K562 (cell line): Measurements from ENCODE around the gene SMIM29. TPM values are rescaled to one million over a fixed set of nuclear protein-coding genes. Genes with fewer than 3 reads are reported as not detected.
A peak's percentile ranks its signal among the peaks of the same experiment; 100 is the strongest.

Source experiments
- CHAMP1 ChIP-seq: fragments of 450-650 bp; IDR thresholded peaks from 2 replicates; pipeline ENCODE4 v1.6.1; 2016; ENCODE audit warnings: mild to moderate bottlenecking
- CTBP1 ChIP-seq: fragments of 450-650 bp; IDR thresholded peaks from 2 replicates; pipeline ENCODE4 v1.6.1; 2016; ENCODE audit warnings: borderline replicate concordance
- CXXC5 ChIP-seq: fragments of 250-450 bp; sonication (Bioruptor Pico); IDR thresholded peaks from 2 replicates; pipeline ENCODE4 v1.8.0; 2022; ENCODE audit warnings: inconsistent platforms, mild to moderate bottlenecking, moderate library complexity
- E2F3 ChIP-seq: fragments of 250-450 bp; sonication (Bioruptor Pico); IDR thresholded peaks from 2 replicates; pipeline ENCODE4 v1.4.0; 2020; ENCODE audit warnings: mild to moderate bottlenecking
- ETV6 ChIP-seq, 3 experiments: fragments of 150-350 bp in 1 of 3; sonication (generic) in 1 of 3; formaldehyde crosslinking in 1 of 3; IDR thresholded peaks; 2 replicates each; pipeline versions ENCODE4 v1.6.1 to v1.8.0; 2014 to 2022; ENCODE audit warnings: borderline replicate concordance in 2 of 3, low read depth in 2 of 3, antibody characterized with exemption in 1 of 3, low read length in 1 of 3, mild to moderate bottlenecking in 1 of 3, missing genetic modification reagents in 1 of 3
- FOXK2 ChIP-seq, 2 experiments: fragments of 450-650 bp; IDR thresholded peaks in 1 of 2; conservative IDR thresholded peaks in 1 of 2; 2 replicates each; pipeline ENCODE4 v1.6.1; 2016; ENCODE audit warnings: low read depth in 2 of 2, mild to moderate bottlenecking in 1 of 2
- ZBTB40 ChIP-seq, 2 experiments: fragments of 450-650 bp in 1 of 2; sonication (generic) in 1 of 2; formaldehyde crosslinking in 1 of 2; IDR thresholded peaks; 2 replicates each; pipeline versions ENCODE4 v1.7.1 to v1.9.0; 2016 to 2022; ENCODE audit warnings: inconsistent platforms in 1 of 2, mild to moderate bottlenecking in 1 of 2, missing genetic modification reagents in 1 of 2
- ZNF280B ChIP-seq: fragments of 250-450 bp; sonication (Bioruptor Pico); IDR thresholded peaks from 2 replicates; pipeline ENCODE4 v1.5.1; 2021; ENCODE audit warnings: mild to moderate bottlenecking
- ZNF41 ChIP-seq: fragments of 250-450 bp; sonication (Bioruptor Pico); conservative IDR thresholded peaks from 2 replicates; pipeline ENCODE4 v1.4.0; 2020; ENCODE audit warnings: mild to moderate bottlenecking
- ZNF778 ChIP-seq: fragments of 450-650 bp; formaldehyde crosslinking; IDR thresholded peaks from 2 replicates; pipeline ENCODE4 v1.4.0; 2020; ENCODE audit warnings: mild to moderate bottlenecking, moderate library complexity
- polyA plus RNA-seq, 8 experiments: library from polyadenylated mRNA; depleted of rRNA in 4 of 8; stranded (reverse) in 5 of 8; unstranded in 3 of 8; fragments of >200 nt; fragmentation: Nextera tagmentation in 2 of 8; fragmentation: Illumina TruSeq in 1 of 8; extraction: Ambion mirVana in 2 of 8; extraction: Trizol in 1 of 8; gene quantifications; 2 replicates each; pipeline versions ENCODE4 v1.2.1 to v1.2.3, GENCODE V29; 2011 to 2014; ENCODE audit warnings: inconsistent platforms in 1 of 8, missing spikeins in 1 of 8
- total RNA-seq, 7 experiments: library from RNA; depleted of rRNA in 6 of 7; stranded (reverse); fragments of >200 nt in 6 of 7; fragmentation: Illumina TruSeq in 2 of 7; extraction: Trizol in 2 of 7; gene quantifications; 2 replicates each; pipeline versions ENCODE4 v1.2.1 to v1.2.3, GENCODE V29; 2011 to 2021; ENCODE audit warnings: low replicate concordance in 1 of 7

SMIM29 gene
- total and polyA plus RNA-seq, 9 of the 15 experiments (the other 6 are each of a cell fraction or from before 2014, with no cell fraction given) = 6.5 to 36.7 (median 20.9) TPM

- TF ChIP-seq ZBTB40 (IDR thresholded peaks at IDR 0.05) (peak; percentile 70), ZBTB40 (CRISPR knock-in tag; IDR thresholded peaks at IDR 0.05) (no peak), ETV6 (IDR thresholded peaks at IDR 0.05; ENCODE audit: borderline replicate concordance in 1 of 2, low read depth in 2 of 2, low read length in 1 of 2) (peak; percentile 58 to 86; a peak in 3 of 4 replicates), ETV6 (CRISPR knock-in tag; IDR thresholded peaks at IDR 0.05; ENCODE audit: borderline replicate concordance) (no peak), E2F3 (CRISPR knock-in tag) (peak; percentile 32; the same call in 1 of the 2 replicates), ZNF778 (no peak), CTBP1 (peak; percentile 91), CXXC5 (peak; percentile 87), ZNF41 (0 out of 2 replicates have a peak, but pooled peaks have one; percentile 61), ZNF280B (CRISPR knock-in tag) (no peak), FOXK2 (conservative IDR thresholded peaks at IDR 0.05 in 1 of 2, IDR thresholded peaks at IDR 0.05 in 1 of 2; ENCODE audit: low read depth in 2 of 2) (0 out of 4 replicates have a peak, but pooled peaks have one; percentile 10 to 25), CHAMP1 (peak; percentile 91)
Observed at GRCh38 chr6:34273242-34273805, 24.5 kb upstream of the SMIM29 start (continued).
